Stimulated activated CD8-positive, alpha-beta memory T cell treated with anti-CD3 and anti-CD28 coated beads, Interleukin-7, amount 100 ng/mL, for 1 hour (primary cell): ENCODE data around the gene ZFAND2A.
"Not testable (repeated sequence)": the region's sequence is repeated elsewhere in the genome, so short reads cannot be mapped to it uniquely, and the experiment has no call there.

Experiments
- DNase-seq, 2 donors: peaks; one replicate each; pipeline ENCODE4 v3.0.0-alpha.2; 2020; ENCODE audit warnings: low read depth in 2 of 2

ZFAND2A gene

GRCh38 chr7:1124816-1125602 lies 35.0 kb downstream of the ZFAND2A start:
- no peak for DNase-seq

- DNase-seq: no peak
Measured at GRCh38 chr7:1124164-1124563, 35.8 kb downstream of the ZFAND2A start.

GRCh38 chr7:1123715-1124114 lies 36.3 kb downstream of the ZFAND2A start:
- DNase-seq: no peak

- no peak for DNase-seq
Measured at GRCh38 chr7:1122832-1123501, 37.0 kb downstream of the ZFAND2A start.

- DNase-seq: no peak
Measured at GRCh38 chr7:1121886-1122831, 37.8 kb downstream of the ZFAND2A start.

- no peak for DNase-seq
Measured at GRCh38 chr7:1121476-1121875, 38.5 kb downstream of the ZFAND2A start.

- DNase-seq: no peak
Measured at GRCh38 chr7:1120791-1121190, 39.2 kb downstream of the ZFAND2A start.

- DNase-seq: no peak
Measured at GRCh38 chr7:1119201-1119600, 40.8 kb downstream of the ZFAND2A start.

- no peak for DNase-seq
Measured at GRCh38 chr7:1117321-1117928, 42.6 kb downstream of the ZFAND2A start.

GRCh38 chr7:1116383-1117008 lies 43.5 kb downstream of the ZFAND2A start:
- DNase-seq: not testable (repeated sequence)

- not testable (repeated sequence) for DNase-seq
Measured at GRCh38 chr7:1115171-1116045, 44.6 kb downstream of the ZFAND2A start.

- DNase-seq: no peak
Measured at GRCh38 chr7:1114505-1114904, 45.5 kb downstream of the ZFAND2A start.

GRCh38 chr7:1114088-1114487 lies 45.9 kb downstream of the ZFAND2A start:
- DNase-seq: no peak

GRCh38 chr7:1113548-1113885 lies 46.5 kb downstream of the ZFAND2A start:
- DNase-seq: no peak

GRCh38 chr7:1112625-1113547 lies 47.1 kb downstream of the ZFAND2A start:
- no peak for DNase-seq

GRCh38 chr7:1112109-1112508 lies 47.9 kb downstream of the ZFAND2A start:
- DNase-seq: no peak

- no peak for DNase-seq
Measured at GRCh38 chr7:1111156-1111555, 48.8 kb downstream of the ZFAND2A start.

GRCh38 chr7:1110358-1110757 lies 49.6 kb downstream of the ZFAND2A start:
- DNase-seq: no peak

GRCh38 chr7:1109581-1110310 lies 50.2 kb downstream of the ZFAND2A start:
- no peak for DNase-seq
